Measurements from ENCODE around the gene ENTPD2. TPM values are rescaled to one million over a fixed set of nuclear protein-coding genes. Genes with fewer than 3 reads are reported as not detected.

Gene ENTPD2
- total RNA-seq (2022; extraction: Qiagen RNA extraction; ENCODE audit: low read depth): 1.1 to 2.3 TPM (median 1.7 TPM) in 5 replicates

GRCh38 chr9:137053944-137054931, at the start of gene ENTPD2:
TSS of gene ENTPD2 (minus strand) at chr9:137054061. CDS start at chr9:137053997, 64 bp downstream.

GRCh38 chr9:137086531-137087408, 32.9 kb upstream of the ENTPD2 start, which contains the start of gene MAN1B1:
TSS of gene MAN1B1 (plus strand) at chr9:137086985. CDS start at chr9:137087000, 15 bp downstream.

GRCh38 chr9:137077010-137077747, 23.3 kb upstream of the ENTPD2 start, which contains the start of gene UAP1L1:
TSS of gene UAP1L1 (plus strand) at chr9:137077517. CDS start at chr9:137077533, 16 bp downstream.

DNA sequence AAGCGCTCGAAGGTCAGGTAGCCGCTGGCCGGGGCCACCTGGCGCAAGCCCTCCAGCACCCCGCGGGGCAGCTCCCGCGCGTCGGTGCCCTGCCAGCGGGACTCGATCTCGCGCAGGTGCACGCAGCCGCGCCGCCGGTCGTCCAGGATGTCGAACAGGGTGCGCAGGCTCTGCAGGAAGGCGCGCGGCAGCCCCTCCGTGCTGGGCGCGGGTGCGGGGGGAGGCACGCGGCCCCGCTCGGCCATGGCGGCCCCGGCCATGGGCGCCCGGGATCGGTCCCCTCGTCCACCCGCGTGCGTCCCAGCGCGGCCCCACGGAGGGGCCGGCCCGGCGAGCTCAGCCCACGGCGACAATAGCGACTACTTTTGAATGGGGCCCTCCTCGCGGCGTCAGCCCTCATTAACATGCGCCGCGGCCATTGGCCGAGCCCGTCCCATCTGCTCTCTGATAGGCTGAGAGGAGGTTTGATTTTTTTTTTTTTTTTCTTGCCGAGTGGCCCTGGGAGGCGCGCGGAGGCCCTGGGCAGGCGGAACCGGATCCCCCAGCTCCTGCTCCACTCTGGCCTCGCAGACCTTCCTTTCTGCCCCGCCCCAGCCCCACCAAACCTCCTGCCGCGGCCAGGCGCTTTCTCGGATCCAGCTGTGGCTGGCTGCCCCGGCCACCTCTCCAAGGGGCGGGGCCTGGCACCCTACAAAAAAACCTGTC, 16.5 kb upstream of the ENTPD2 start, which contains the start of gene SAPCD2:
TSS of gene SAPCD2 (minus strand) at position 357 of the 705 bp plus-strand sequence. CDS start at position 260, 97 bp downstream.

GRCh38 chr9:137046088-137046787, 7.6 kb downstream of the ENTPD2 start, which contains the start of gene NPDC1:
TSS of gene NPDC1 (minus strand) at chr9:137046177. CDS start at chr9:137045989, 188 bp downstream.

GRCh38 chr9:137031904-137032640, 21.8 kb downstream of the ENTPD2 start, which contains the start of gene FUT7:
TSS of gene FUT7 (minus strand) at chr9:137032088. CDS start at chr9:137031991, 97 bp downstream.

GRCh38 chr9:137027369-137028262, 26.2 kb downstream of the ENTPD2 start, which contains the start of gene ABCA2:
TSS of gene ABCA2 (minus strand) at chr9:137028237. CDS start at chr9:137028140, 97 bp downstream.

Other genes with a start within 250 kb of the ENTPD2 start
- 58.9 to 86.1 TPM (median 79.5 TPM) in 5 replicates for gene RABL6, start 246.1 kb downstream of the ENTPD2 start, total RNA-seq (2022; extraction: Qiagen RNA extraction; ENCODE audit: low read depth)
- 4.0 to 4.7 TPM (median 4.2 TPM) in 5 replicates for gene AJM1, start 211.6 kb downstream of the ENTPD2 start, total RNA-seq (2022; extraction: Qiagen RNA extraction; ENCODE audit: low read depth)
- gene PHPT1, start 204.7 kb downstream of the ENTPD2 start, total RNA-seq (2022; extraction: Qiagen RNA extraction; ENCODE audit: low read depth): 285 to 343 TPM (median 299 TPM) in 5 replicates
- gene MAMDC4, start 201.7 kb downstream of the ENTPD2 start, total RNA-seq (2022; extraction: Qiagen RNA extraction; ENCODE audit: low read depth): 2.5 to 5.8 TPM (median 3.1 TPM) in 5 replicates
- gene EDF1, start 187.8 kb downstream of the ENTPD2 start, total RNA-seq (2022; extraction: Qiagen RNA extraction; ENCODE audit: low read depth): 428 to 545 TPM (median 458 TPM) in 5 replicates
- 43.8 to 69.5 TPM (median 59.1 TPM) in 5 replicates for gene TRAF2, start 167.5 kb downstream of the ENTPD2 start, total RNA-seq (2022; extraction: Qiagen RNA extraction; ENCODE audit: low read depth)
- gene FBXW5, start 109.3 kb downstream of the ENTPD2 start, total RNA-seq (2022; extraction: Qiagen RNA extraction; ENCODE audit: low read depth): 70.1 to 101 TPM (median 99.1 TPM) in 5 replicates
- gene C8G, start 108.8 kb downstream of the ENTPD2 start, total RNA-seq (2022; extraction: Qiagen RNA extraction; ENCODE audit: low read depth): 0.85 to 2.9 TPM (median 1.4 TPM) in 5 replicates
- 0.80 to 1.6 TPM (median 1.3 TPM) in 5 replicates for gene LCN12, start 101.8 kb downstream of the ENTPD2 start, total RNA-seq (2022; extraction: Qiagen RNA extraction; ENCODE audit: low read depth)
- 0.57 to 0.68 TPM (median 0.66 TPM) in 3 of 5 replicates, not detected in the others for gene PTGDS, start 76.6 kb downstream of the ENTPD2 start, total RNA-seq (2022; extraction: Qiagen RNA extraction; ENCODE audit: low read depth)
- 0.07 to 0.08 TPM (median 0.08 TPM) in 3 of 5 replicates, not detected in the others for gene LCNL1, start 71.1 kb downstream of the ENTPD2 start, total RNA-seq (2022; extraction: Qiagen RNA extraction; ENCODE audit: low read depth)
- 47.9 to 81.3 TPM (median 74.1 TPM) in 5 replicates for gene PAXX, start 61.6 kb downstream of the ENTPD2 start, total RNA-seq (2022; extraction: Qiagen RNA extraction; ENCODE audit: low read depth)
- gene CLIC3, start 57.5 kb downstream of the ENTPD2 start, total RNA-seq (2022; extraction: Qiagen RNA extraction; ENCODE audit: low read depth): 3.3 to 5.1 TPM (median 4.8 TPM) in 5 replicates
- gene ABCA2, start 25.8 kb downstream of the ENTPD2 start, total RNA-seq (2022; extraction: Qiagen RNA extraction; ENCODE audit: low read depth): 21.4 to 27.7 TPM (median 25.4 TPM) in 5 replicates
- 0.06 TPM in 1 of 5 replicates, not detected in the others for gene FUT7, start 22.0 kb downstream of the ENTPD2 start, total RNA-seq (2022; extraction: Qiagen RNA extraction; ENCODE audit: low read depth)
- 44.4 to 81.3 TPM (median 73.5 TPM) in 5 replicates for gene NPDC1, start 7.9 kb downstream of the ENTPD2 start, total RNA-seq (2022; extraction: Qiagen RNA extraction; ENCODE audit: low read depth)
- gene SAPCD2, start 16.5 kb upstream of the ENTPD2 start, total RNA-seq (2022; extraction: Qiagen RNA extraction; ENCODE audit: low read depth): 14.8 to 25.2 TPM (median 21.9 TPM) in 5 replicates
- 9.7 to 13.3 TPM (median 10.7 TPM) in 5 replicates for gene UAP1L1, start 23.5 kb upstream of the ENTPD2 start, total RNA-seq (2022; extraction: Qiagen RNA extraction; ENCODE audit: low read depth)
- 39.8 to 52.8 TPM (median 51.9 TPM) in 5 replicates for gene MAN1B1, start 32.9 kb upstream of the ENTPD2 start, total RNA-seq (2022; extraction: Qiagen RNA extraction; ENCODE audit: low read depth)
- 81.3 to 123 TPM (median 112 TPM) in 5 replicates for gene DPP7, start 60.7 kb upstream of the ENTPD2 start, total RNA-seq (2022; extraction: Qiagen RNA extraction; ENCODE audit: low read depth)
- 0.30 to 0.61 TPM (median 0.40 TPM) in 5 replicates for gene GRIN1, start 85.1 kb upstream of the ENTPD2 start, total RNA-seq (2022; extraction: Qiagen RNA extraction; ENCODE audit: low read depth)
- 0.70 to 2.1 TPM (median 1.2 TPM) in 5 replicates for gene LRRC26, start 116.0 kb upstream of the ENTPD2 start, total RNA-seq (2022; extraction: Qiagen RNA extraction; ENCODE audit: low read depth)
- gene TMEM210, start 118.0 kb upstream of the ENTPD2 start, total RNA-seq (2022; extraction: Qiagen RNA extraction; ENCODE audit: low read depth): not detected in 5 replicates
- gene ANAPC2, start 134.5 kb upstream of the ENTPD2 start, total RNA-seq (2022; extraction: Qiagen RNA extraction; ENCODE audit: low read depth): 25.3 to 36.9 TPM (median 34.6 TPM) in 5 replicates
- 105 to 159 TPM (median 141 TPM) in 5 replicates for gene SSNA1, start 134.6 kb upstream of the ENTPD2 start, total RNA-seq (2022; extraction: Qiagen RNA extraction; ENCODE audit: low read depth)
- gene TPRN, start 146.7 kb upstream of the ENTPD2 start, total RNA-seq (2022; extraction: Qiagen RNA extraction; ENCODE audit: low read depth): 6.8 to 10.6 TPM (median 9.0 TPM) in 5 replicates
- gene TMEM203, start 151.6 kb upstream of the ENTPD2 start, total RNA-seq (2022; extraction: Qiagen RNA extraction; ENCODE audit: low read depth): 36.5 to 44.9 TPM (median 44.2 TPM) in 5 replicates
- 11.7 to 17.1 TPM (median 16.5 TPM) in 5 replicates for gene NDOR1, start 151.6 kb upstream of the ENTPD2 start, total RNA-seq (2022; extraction: Qiagen RNA extraction; ENCODE audit: low read depth)
- 1.4 to 2.3 TPM (median 1.8 TPM) in 5 replicates for gene RNF208, start 168.2 kb upstream of the ENTPD2 start, total RNA-seq (2022; extraction: Qiagen RNA extraction; ENCODE audit: low read depth)
- gene CYSRT1, start 171.1 kb upstream of the ENTPD2 start, total RNA-seq (2022; extraction: Qiagen RNA extraction; ENCODE audit: low read depth): 3.6 to 5.2 TPM (median 4.2 TPM) in 5 replicates
- gene RNF224, start 173.4 kb upstream of the ENTPD2 start, total RNA-seq (2022; extraction: Qiagen RNA extraction; ENCODE audit: low read depth): 0.08 to 0.31 TPM (median 0.21 TPM) in 5 replicates
- 0.06 to 0.17 TPM (median 0.11 TPM) in 5 replicates for gene SLC34A3, start 176.8 kb upstream of the ENTPD2 start, total RNA-seq (2022; extraction: Qiagen RNA extraction; ENCODE audit: low read depth)
- gene TUBB4B, start 187.2 kb upstream of the ENTPD2 start, total RNA-seq (2022; extraction: Qiagen RNA extraction; ENCODE audit: low read depth): 612 to 791 TPM (median 723 TPM) in 5 replicates
- not detected in 5 replicates for gene STPG3, start 197.2 kb upstream of the ENTPD2 start, total RNA-seq (2022; extraction: Qiagen RNA extraction; ENCODE audit: low read depth)
- 45.1 to 56.7 TPM (median 55.1 TPM) in 5 replicates for gene NELFB, start 201.3 kb upstream of the ENTPD2 start, total RNA-seq (2022; extraction: Qiagen RNA extraction; ENCODE audit: low read depth)
- gene TOR4A, start 223.7 kb upstream of the ENTPD2 start, total RNA-seq (2022; extraction: Qiagen RNA extraction; ENCODE audit: low read depth): 19.3 to 29.7 TPM (median 27.9 TPM) in 5 replicates
- 1.9 to 4.6 TPM (median 4.1 TPM) in 5 replicates for gene NRARP, start 248.2 kb upstream of the ENTPD2 start, total RNA-seq (2022; extraction: Qiagen RNA extraction; ENCODE audit: low read depth)